Right lobe of liver (tissue), 4 donors: ENCODE results near the gene THSD7A.

ENCODE experiments used
- POLR2A ChIP-seq: fragments of 450-650 bp; IDR thresholded peaks from one replicate; pipeline ENCODE4 v1.6.1; 2017; ENCODE audit warnings: antibody characterized with exemption, mild to moderate bottlenecking
- TF ChIP-seq, protein P1 (sequence below), 4 donors: fragments of 200-600 bp in 3 of 4; fragments of 450-650 bp in 1 of 4; IDR thresholded peaks; one replicate each; pipeline versions ENCODE4 v1.5.1 to v1.8.0; 2016 to 2022; ENCODE audit warnings: antibody characterized with exemption in 4 of 4, mild to moderate bottlenecking in 2 of 4
- donor health status: DM: no; HTN: no; CAD: no.
- donor health status: DM: no; HTN: no; CAD: no.
- donor health status: DM: no; HTN: yes; CAD: no.

DNA sequence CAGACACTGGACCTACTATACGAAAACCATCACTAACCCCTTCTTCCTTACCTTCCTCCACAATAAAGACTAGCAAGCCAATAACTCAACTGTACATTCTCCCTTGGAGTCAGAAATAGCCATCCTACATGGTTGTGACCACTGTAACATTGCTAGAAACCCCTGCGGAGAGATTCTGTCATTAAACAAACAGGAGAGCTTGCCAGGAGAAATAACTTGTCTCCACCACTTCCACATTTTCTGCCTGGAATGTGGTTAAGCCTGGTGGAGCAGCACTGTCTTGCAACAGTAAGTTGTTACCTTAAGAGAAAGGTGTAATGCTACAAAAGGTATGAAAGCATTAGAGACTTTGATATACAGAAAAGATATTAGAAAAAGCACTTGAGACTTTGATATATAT, 45.8 kb downstream of the THSD7A start:
- TF ChIP-seq, protein P1, sequence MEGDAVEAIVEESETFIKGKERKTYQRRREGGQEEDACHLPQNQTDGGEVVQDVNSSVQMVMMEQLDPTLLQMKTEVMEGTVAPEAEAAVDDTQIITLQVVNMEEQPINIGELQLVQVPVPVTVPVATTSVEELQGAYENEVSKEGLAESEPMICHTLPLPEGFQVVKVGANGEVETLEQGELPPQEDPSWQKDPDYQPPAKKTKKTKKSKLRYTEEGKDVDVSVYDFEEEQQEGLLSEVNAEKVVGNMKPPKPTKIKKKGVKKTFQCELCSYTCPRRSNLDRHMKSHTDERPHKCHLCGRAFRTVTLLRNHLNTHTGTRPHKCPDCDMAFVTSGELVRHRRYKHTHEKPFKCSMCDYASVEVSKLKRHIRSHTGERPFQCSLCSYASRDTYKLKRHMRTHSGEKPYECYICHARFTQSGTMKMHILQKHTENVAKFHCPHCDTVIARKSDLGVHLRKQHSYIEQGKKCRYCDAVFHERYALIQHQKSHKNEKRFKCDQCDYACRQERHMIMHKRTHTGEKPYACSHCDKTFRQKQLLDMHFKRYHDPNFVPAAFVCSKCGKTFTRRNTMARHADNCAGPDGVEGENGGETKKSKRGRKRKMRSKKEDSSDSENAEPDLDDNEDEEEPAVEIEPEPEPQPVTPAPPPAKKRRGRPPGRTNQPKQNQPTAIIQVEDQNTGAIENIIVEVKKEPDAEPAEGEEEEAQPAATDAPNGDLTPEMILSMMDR (IDR thresholded peaks at IDR 0.05) = no peak
- TF ChIP-seq POLR2A = no peak
